Neuronal stem cell (in vitro differentiated cells): Measurements from ENCODE around the gene ZNF496.

Experiments used
- DNase-seq: peaks from one replicate; pipeline ENCODE4 v3.0.0-alpha.2; 2013; ENCODE audit warnings: low spot score
- H2AFZ ChIP-seq: one replicate; pipeline ENCODE4 v1.6.1; 2013; ENCODE audit warnings: mild to moderate bottlenecking, low read length, inconsistent platforms
- H2AK5ac ChIP-seq: 2 replicates; pipeline ENCODE4 v1.6.1; 2013; ENCODE audit warnings: low read depth, mild to moderate bottlenecking, inconsistent platforms, low read length, moderate library complexity, mixed read lengths
- H2BK120ac ChIP-seq: 2 replicates; pipeline ENCODE4 v1.6.1; 2013; ENCODE audit warnings: low read depth, mild to moderate bottlenecking, inconsistent platforms, low read length, moderate library complexity, mixed read lengths
- H2BK12ac ChIP-seq: one replicate; pipeline ENCODE4 v1.6.1; 2013; ENCODE audit warnings: low read length, inconsistent platforms
- H2BK15ac ChIP-seq: 2 replicates; pipeline ENCODE4 v1.6.1; 2013; ENCODE audit warnings: mild to moderate bottlenecking, low read length, inconsistent platforms, mixed read lengths
- H2BK5ac ChIP-seq: one replicate; pipeline ENCODE4 v1.6.1; 2013; ENCODE audit warnings: inconsistent platforms, mild to moderate bottlenecking, low read length, moderate library complexity
- H3K14ac ChIP-seq: one replicate; pipeline ENCODE4 v1.6.1; 2013; ENCODE audit warnings: low read length, inconsistent platforms
- H3K18ac ChIP-seq: 2 replicates; pipeline ENCODE4 v1.6.1; 2013; ENCODE audit warnings: low read length, inconsistent platforms
- H3K23ac ChIP-seq: 2 replicates; pipeline ENCODE4 v1.6.1; 2013; ENCODE audit warnings: low read depth, mild to moderate bottlenecking, mixed read lengths, low read length, inconsistent platforms; ENCODE audit not compliant: poor library complexity
- H3K27ac ChIP-seq: replicated peaks from 3 replicates; pipeline ENCODE4 v1.5.1; 2013; ENCODE audit warnings: low read length, inconsistent platforms
- H3K27me3 ChIP-seq, 3 experiments: 2 replicates each; pipeline ENCODE4 v1.6.1; 2013; ENCODE audit warnings: low read length in 3 of 3, mild to moderate bottlenecking in 2 of 3, inconsistent platforms in 1 of 3, low read depth in 1 of 3, mixed read lengths in 1 of 3, moderate library complexity in 1 of 3; ENCODE audit not compliant: control insufficient read depth in 3 of 3, insufficient read depth in 3 of 3
- H3K36me3 ChIP-seq, 2 donors: replicated peaks in 1 of 2; 2 replicates each; pipeline ENCODE4 v1.6.1; 2013; ENCODE audit warnings: low read length in 2 of 2; ENCODE audit not compliant: control insufficient read depth in 2 of 2, insufficient read depth in 2 of 2
- H3K4ac ChIP-seq: 2 replicates; pipeline ENCODE4 v1.6.1; 2013; ENCODE audit warnings: inconsistent platforms, mild to moderate bottlenecking, low read length, moderate library complexity
- H3K4me1 ChIP-seq, 2 donors: 1 replicate in 1 of 2; 2 replicates in 1 of 2; pipeline ENCODE4 v1.6.1; 2013; ENCODE audit warnings: low read length in 2 of 2, low read depth in 1 of 2; ENCODE audit not compliant: control insufficient read depth in 2 of 2, insufficient read depth in 1 of 2
- H3K4me2 ChIP-seq: one replicate; pipeline ENCODE4 v1.6.1; 2013; ENCODE audit warnings: mild to moderate bottlenecking, low read length, inconsistent platforms; ENCODE audit not compliant: insufficient read depth, poor library complexity, severe bottlenecking
- H3K4me3 ChIP-seq, 2 donors: 2 replicates each; pipeline ENCODE4 v1.5.1; 2013; ENCODE audit warnings: low read length in 2 of 2, mild to moderate bottlenecking in 2 of 2, inconsistent platforms in 1 of 2, moderate library complexity in 1 of 2
- H3K79me1 ChIP-seq: one replicate; pipeline ENCODE4 v1.6.1; 2013; ENCODE audit warnings: low read depth, mild to moderate bottlenecking, inconsistent platforms, low read length, moderate library complexity
- H3K9ac ChIP-seq: one replicate; pipeline ENCODE4 v1.6.1; 2013; ENCODE audit warnings: mild to moderate bottlenecking, low read depth, low read length, inconsistent platforms; ENCODE audit not compliant: poor library complexity
- H3K9me3 ChIP-seq, 2 donors: replicated peaks in 1 of 2; 2 replicates each; pipeline versions ENCODE3 to v1.6.1; 2013; ENCODE audit warnings: low read length in 2 of 2, mild to moderate bottlenecking in 2 of 2, inconsistent platforms in 1 of 2, low read depth in 1 of 2, mixed read lengths in 1 of 2, moderate library complexity in 1 of 2; ENCODE audit not compliant: control insufficient read depth in 2 of 2, insufficient read depth in 1 of 2
- H4K8ac ChIP-seq: one replicate; pipeline ENCODE4 v1.6.1; 2013; ENCODE audit warnings: low read depth, mild to moderate bottlenecking, inconsistent platforms, low read length, moderate library complexity
- H4K91ac ChIP-seq: one replicate; pipeline ENCODE4 v1.6.1; 2013; ENCODE audit warnings: low read length, low read depth, mild to moderate bottlenecking, inconsistent platforms; ENCODE audit not compliant: poor library complexity
- WGBS, 2 donors: extraction: QIAGEN DNeasy Blood & Tissue Kit; methylation state at CpG; one replicate each; pipeline ENCODE4 v1.1.7; 2013; ENCODE audit warnings: missing lambda C conversion rate in 2 of 2, mixed read lengths in 1 of 2; ENCODE audit not compliant: insufficient read length in 2 of 2, insufficient replicate concordance in 1 of 2; ENCODE audit errors: extremely low coverage in 2 of 2; 5-methylcytosine and 5-hydroxymethylcytosine counted together

ZNF496 gene

DNA sequence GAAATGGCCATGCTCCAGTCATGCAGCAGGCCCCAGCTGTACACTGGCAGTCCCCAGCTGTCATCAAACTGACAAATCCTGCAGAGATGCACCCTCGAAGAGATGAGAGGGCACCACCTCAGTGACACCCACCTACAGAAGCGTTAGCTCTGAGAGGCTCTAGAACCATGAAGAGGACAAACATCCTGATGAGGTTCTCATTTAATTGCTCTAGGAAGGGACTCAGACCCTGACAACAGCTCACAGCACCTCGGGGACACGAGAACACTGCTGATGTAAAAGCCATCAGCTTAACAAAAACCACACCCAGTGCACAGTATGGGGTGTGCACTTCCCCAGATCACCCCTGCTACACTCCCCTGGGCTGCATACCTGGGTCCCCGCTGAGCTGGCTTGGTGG lies 3.4 kb downstream of the ZNF496 start:
- H3K4me1 ChIP-seq: peaks cover 15 to 32% of the 10 kb centered on the region in 2 donors
- H3K79me1 ChIP-seq: peaks cover 9% of the 10 kb centered on the region
- no peak overlapping the region for H2BK12ac ChIP-seq
- H4K91ac ChIP-seq: no peak overlapping the region
- H3K27me3 ChIP-seq: no peaks in the 10 kb centered on the region
- H3K27ac ChIP-seq: no peak overlapping the region
- H3K23ac ChIP-seq: no peak overlapping the region
- H2AK5ac ChIP-seq: no peak overlapping the region
- no CpG with 5 or more reads among the region's 5 CpGs for WGBS, 2 donors
- H4K8ac ChIP-seq: no peak overlapping the region
- DNase-seq: no peak
- no peaks in the 10 kb centered on the region for H3K9me3 ChIP-seq
- H3K4me3 ChIP-seq: no peak overlapping the region
- no peak overlapping the region for H3K4ac ChIP-seq
- no peak overlapping the region for H3K9ac ChIP-seq
- no peak overlapping the region for H2AFZ ChIP-seq
- H2BK5ac ChIP-seq: no peak overlapping the region
- H3K36me3 ChIP-seq: peaks cover 33 to 76% of the 10 kb centered on the region in 2 donors
- no peak overlapping the region for H3K18ac ChIP-seq
- H2BK120ac ChIP-seq: no peak overlapping the region
- no peak overlapping the region for H3K4me2 ChIP-seq
- H3K14ac ChIP-seq: no peak overlapping the region
- no peak overlapping the region for H2BK15ac ChIP-seq

DNA sequence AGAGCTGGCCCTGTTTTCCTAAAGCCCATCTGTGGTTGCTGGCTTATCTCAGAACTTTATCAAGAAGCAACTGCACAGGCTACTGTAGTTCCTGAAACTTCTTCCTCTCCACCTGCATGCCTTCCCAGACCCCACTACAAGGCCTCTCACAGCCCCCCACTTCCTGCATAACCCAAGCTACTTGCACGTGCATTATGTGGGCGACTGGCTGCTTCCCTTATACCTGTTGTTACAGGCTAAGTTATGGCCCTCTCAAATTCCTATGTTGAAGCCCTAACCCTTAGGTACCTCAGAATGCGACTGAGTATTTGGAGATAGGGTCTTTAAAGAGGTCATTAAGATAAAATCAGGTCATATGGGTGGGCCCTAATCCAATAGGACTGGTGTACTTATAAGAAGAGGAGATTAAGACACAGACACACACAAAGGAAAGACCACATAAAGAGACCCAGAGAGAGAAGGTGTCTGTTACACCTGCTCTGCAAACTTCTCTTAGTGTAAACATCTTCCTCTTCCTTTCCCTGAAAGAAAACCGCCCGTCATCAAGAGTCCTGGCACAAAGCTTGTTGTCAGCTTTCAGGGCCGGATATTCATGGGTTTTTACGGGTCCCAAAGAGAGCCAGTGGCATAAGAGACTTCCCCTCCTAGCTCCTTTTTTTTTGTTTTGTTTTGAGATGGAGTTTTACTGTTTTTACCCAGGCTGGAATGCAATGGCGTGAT lies 5.1 kb downstream of the ZNF496 start:
- DNase-seq: no peak
- Histone ChIP-seq H3K36me3 (peaks cover 49 to 88% of the 10 kb centered on the region in 2 donors), H4K8ac (no peak overlapping the region)

GRCh38 chr1:247324923-247325322 lies 6.7 kb downstream of the ZNF496 start:
- Histone ChIP-seq H2BK5ac (no peak overlapping the region), H3K36me3 (peaks cover 52 to 97% of the 10 kb centered on the region in 2 donors), H3K14ac (no peak overlapping the region), H3K4me1 (peaks cover 8 to 24% of the 10 kb centered on the region in 2 donors), H2BK12ac (no peak overlapping the region), H4K91ac (no peak overlapping the region), H3K27ac (no peak overlapping the region), H3K4me3 (no peak overlapping the region), H3K18ac (no peak overlapping the region), H2AK5ac (no peak overlapping the region), H3K27me3 (no peaks in the 10 kb centered on the region), H2BK120ac (no peak overlapping the region), H2BK15ac (no peak overlapping the region), H2AFZ (no peak overlapping the region), H3K23ac (no peak overlapping the region), H3K4me2 (no peak overlapping the region), H3K79me1 (peaks cover under 1% of the 10 kb centered on the region), H4K8ac (no peak overlapping the region), H3K9me3 (no peaks in the 10 kb centered on the region), H3K9ac (no peak overlapping the region), H3K4ac (no peak overlapping the region)
- peak; percentile 47 for DNase-seq
- WGBS, 2 donors: no CpG with 5 or more reads among the region's 2 CpGs

More for the DNA sequence above, 5.1 kb downstream of the ZNF496 start:
- no peak overlapping the region for H3K9ac ChIP-seq
- no peak overlapping the region for H2BK15ac ChIP-seq
- H3K4me1 ChIP-seq: peaks cover 14 to 32% of the 10 kb centered on the region in 2 donors
- H2BK12ac ChIP-seq: no peak overlapping the region
- no peak overlapping the region for H3K4me3 ChIP-seq
- H3K27me3 ChIP-seq: no peaks in the 10 kb centered on the region
- WGBS, 2 donors: no CpG with 5 or more reads among the region's 8 CpGs
- no peak overlapping the region for H4K91ac ChIP-seq
- H3K9me3 ChIP-seq: no peaks in the 10 kb centered on the region
- H3K4me2 ChIP-seq: no peak overlapping the region
- H3K27ac ChIP-seq: no peak overlapping the region
- no peak overlapping the region for H3K18ac ChIP-seq
- no peak overlapping the region for H3K23ac ChIP-seq
- no peak overlapping the region for H2AK5ac ChIP-seq
- no peak overlapping the region for H3K14ac ChIP-seq
- H2BK120ac ChIP-seq: no peak overlapping the region
- H2BK5ac ChIP-seq: no peak overlapping the region
- H3K79me1 ChIP-seq: peaks cover 9% of the 10 kb centered on the region
- H2AFZ ChIP-seq: no peak overlapping the region
- no peak overlapping the region for H3K4ac ChIP-seq

- H2AFZ ChIP-seq: no peak overlapping the region
- H3K36me3 ChIP-seq: peaks cover 46 to 97% of the 10 kb centered on the region in 2 donors
- no peak overlapping the region for H3K4me2 ChIP-seq
- no peak overlapping the region for H3K14ac ChIP-seq
- no peaks in the 10 kb centered on the region for H3K79me1 ChIP-seq
- peaks cover 8 to 23% of the 10 kb centered on the region in 2 donors for H3K4me1 ChIP-seq
- H2BK15ac ChIP-seq: no peak overlapping the region
- no peaks in the 10 kb centered on the region for H3K27me3 ChIP-seq
- no peak overlapping the region for H3K4ac ChIP-seq
- no peak overlapping the region for H2BK12ac ChIP-seq
- H2BK5ac ChIP-seq: no peak overlapping the region
- H3K23ac ChIP-seq: no peak overlapping the region
- no peak overlapping the region for H3K9ac ChIP-seq
- H3K27ac ChIP-seq: no peak overlapping the region
- WGBS, 2 donors: no CpG with 5 or more reads among the region's 1 CpG
- no peaks in the 10 kb centered on the region for H3K9me3 ChIP-seq
- H2AK5ac ChIP-seq: no peak overlapping the region
- DNase-seq: no peak
- H3K18ac ChIP-seq: no peak overlapping the region
- no peak overlapping the region for H4K8ac ChIP-seq
- H4K91ac ChIP-seq: no peak overlapping the region
- H2BK120ac ChIP-seq: no peak overlapping the region
- no peak overlapping the region for H3K4me3 ChIP-seq
Measured at GRCh38 chr1:247324204-247324787, 7.4 kb downstream of the ZNF496 start.
